GM23248 (cell line): ENCODE measurements around the gene SND1. TPM values are rescaled to one million over a fixed set of nuclear protein-coding genes. Genes with fewer than 3 reads are reported as not detected.
"Not testable (repeated sequence)": the region's sequence is repeated elsewhere in the genome, so short reads cannot be mapped to it uniquely, and the experiment has no call there.

ENCODE experiments used
- DNase-seq: peaks from one replicate; pipeline ENCODE4 v3.0.0-alpha.2; 2015
- H2AFZ ChIP-seq: fragments of 200-600 bp; sonication (generic); 2 replicates; pipeline ENCODE4 v1.6.1; 2016; ENCODE audit warnings: antibody characterized with exemption
- H3F3A ChIP-seq: fragments of 200-600 bp; sonication (generic); 2 replicates; pipeline ENCODE4 v1.6.1; 2016; ENCODE audit warnings: mild to moderate bottlenecking, antibody characterized with exemption, mixed run types; ENCODE audit not compliant: insufficient read depth
- H3K27ac ChIP-seq: fragments of 200-600 bp; sonication (generic); 2 replicates; pipeline ENCODE4 v1.5.1; 2016; ENCODE audit warnings: mild to moderate bottlenecking
- H3K27me3 ChIP-seq: fragments of 200-600 bp; sonication (generic); replicated peaks from 2 replicates; pipeline ENCODE4 v1.6.1; 2016; ENCODE audit warnings: mild to moderate bottlenecking; ENCODE audit not compliant: insufficient read depth
- H3K36me3 ChIP-seq: fragments of 200-600 bp; sonication (generic); 2 replicates; pipeline ENCODE4 v1.6.1; 2016; ENCODE audit warnings: low read depth, mild to moderate bottlenecking
- H3K4me1 ChIP-seq: fragments of 200-600 bp; sonication (generic); 2 replicates; pipeline ENCODE4 v1.6.1; 2016; ENCODE audit warnings: mild to moderate bottlenecking; ENCODE audit not compliant: insufficient read depth
- H3K4me2 ChIP-seq: fragments of 200-600 bp; sonication (generic); one replicate; pipeline ENCODE4 v1.6.1; 2016; ENCODE audit warnings: mild to moderate bottlenecking; ENCODE audit not compliant: unreplicated experiment
- H3K4me3 ChIP-seq: fragments of 200-600 bp; sonication (generic); 2 replicates; pipeline ENCODE4 v1.5.1; 2016; ENCODE audit warnings: mild to moderate bottlenecking
- H3K79me2 ChIP-seq: fragments of 200-600 bp; sonication (generic); 2 replicates; pipeline ENCODE4 v1.6.1; 2016; ENCODE audit warnings: mild to moderate bottlenecking; ENCODE audit not compliant: insufficient read depth
- H3K9ac ChIP-seq: fragments of 200-600 bp; sonication (generic); 2 replicates; pipeline ENCODE4 v1.6.1; 2016; ENCODE audit warnings: mild to moderate bottlenecking
- H3K9me2 ChIP-seq: fragments of 200-600 bp; sonication (generic); 2 replicates; pipeline ENCODE4 v1.6.1; 2016; ENCODE audit warnings: mixed run types, mild to moderate bottlenecking, moderate library complexity; ENCODE audit not compliant: insufficient read depth
- H3K9me3 ChIP-seq: fragments of 200-600 bp; sonication (generic); one replicate; pipeline ENCODE4 v1.6.1; 2017; ENCODE audit warnings: low read depth
- H4K20me1 ChIP-seq: fragments of 200-600 bp; sonication (generic); 2 replicates; pipeline ENCODE4 v1.6.0; 2016; ENCODE audit not compliant: insufficient read depth
- EZH2 ChIP-seq: fragments of 200-600 bp; sonication (generic); IDR thresholded peaks from 2 replicates; pipeline ENCODE4 v1.6.1; 2018; ENCODE audit warnings: antibody characterized with exemption, mild to moderate bottlenecking; ENCODE audit not compliant: insufficient read depth, poor library complexity, severe bottlenecking
- EZH2phosphoT487 ChIP-seq: fragments of 200-600 bp; sonication (generic); IDR thresholded peaks from 2 replicates; pipeline ENCODE4 v1.6.1; 2018; ENCODE audit warnings: antibody characterized with exemption, moderate library complexity, mild to moderate bottlenecking, low read depth; ENCODE audit not compliant: insufficient read depth
- WGBS, 2 experiments: methylation state at CpG; one replicate each; pipeline ENCODE4 v1.1.6; 2015 to 2017; ENCODE audit warnings: low lambda C conversion rate in 2 of 2, low coverage in 1 of 2; ENCODE audit errors: missing lambda C conversion rate in 2 of 2; 5-methylcytosine and 5-hydroxymethylcytosine counted together
- in situ Hi-C: fragments of 300-500 bp; cut with MboI; formaldehyde crosslinking; loops from 2 replicates; pipeline ENCODE4 v1.15.0; 2020
- polyA plus RNA-seq: library from polyadenylated mRNA; unstranded; fragments of >200 nt; fragmentation: Nextera tagmentation; extraction: Ambion mirVana; gene quantifications from 2 replicates; pipeline ENCODE4 v1.2.1, GENCODE V29; 2016
- total RNA-seq: library from RNA; depleted of rRNA; stranded (reverse); fragments of >200 nt; shearing (Covaris generic); gene quantifications from 2 replicates; pipeline ENCODE4 v1.2.3, GENCODE V29; 2014

Gene SND1
- total and polyA plus RNA-seq, 2 experiments from 2014 or later = 128 to 184 TPM

DNA sequence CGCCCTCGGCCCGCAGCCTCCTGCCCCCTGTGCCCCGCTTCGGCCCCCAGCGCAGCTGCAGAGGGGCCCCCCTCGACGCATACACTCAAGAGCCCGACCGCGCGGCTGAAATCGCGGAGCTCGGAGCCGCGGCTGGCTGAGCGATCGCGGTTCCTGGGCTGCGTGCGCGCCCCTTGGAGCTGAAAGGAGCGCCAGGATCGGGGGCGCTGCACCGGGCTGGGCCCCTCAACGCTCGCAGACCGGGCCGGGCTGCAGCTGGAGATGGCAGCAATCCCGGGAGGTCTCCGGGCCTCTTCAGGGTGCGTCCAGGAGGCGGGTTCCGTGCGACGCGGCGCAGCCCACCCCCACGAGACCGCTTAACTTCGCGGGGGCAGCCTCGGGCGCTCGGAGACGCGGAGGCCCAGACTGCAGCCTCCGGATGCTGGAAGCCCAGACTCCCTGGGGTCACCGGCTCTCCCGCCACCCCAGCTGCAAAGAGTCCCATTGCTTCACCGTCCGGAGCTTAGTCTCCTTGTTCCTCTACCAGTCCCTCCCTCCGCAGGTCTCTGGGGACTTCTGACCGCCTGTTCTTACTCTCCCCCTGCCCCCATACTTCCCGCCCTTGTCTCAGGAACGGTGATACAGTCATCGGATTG, 452.2 kb downstream of the SND1 start:
- peaks cover 4% of the 10 kb centered on the region; the same call in 1 of the 2 replicates for H3F3A ChIP-seq
- H2AFZ ChIP-seq = peak overlapping the region; percentile 55
- H3K27ac ChIP-seq = no peak overlapping the region
- peak; percentile 62 for DNase-seq
- peak overlapping the region; percentile 77 for H3K4me2 ChIP-seq
- in situ Hi-C loops = no loop called here
- TF ChIP-seq EZH2phosphoT487 (no peak), EZH2 (no peak)
- 5 to 6% methylated on average over 38 to 41 of the region's 59 CpGs for WGBS, 2 experiments
- peak overlapping the region; percentile 67 for H3K4me3 ChIP-seq
- H3K36me3 ChIP-seq = no peaks in the 10 kb centered on the region
- H3K9ac ChIP-seq = 0 out of 2 replicates have a peak overlapping the region, but pooled peaks have one; percentile 6
- H3K4me1 ChIP-seq = no peaks in the 10 kb centered on the region
- no peaks in the 10 kb centered on the region for H3K27me3 ChIP-seq
- no peaks in the 10 kb centered on the region for H4K20me1 ChIP-seq
- H3K79me2 ChIP-seq = no peaks in the 10 kb centered on the region
- no peaks in the 10 kb centered on the region for H3K9me3 ChIP-seq
- no peaks in the 10 kb centered on the region for H3K9me2 ChIP-seq

DNA sequence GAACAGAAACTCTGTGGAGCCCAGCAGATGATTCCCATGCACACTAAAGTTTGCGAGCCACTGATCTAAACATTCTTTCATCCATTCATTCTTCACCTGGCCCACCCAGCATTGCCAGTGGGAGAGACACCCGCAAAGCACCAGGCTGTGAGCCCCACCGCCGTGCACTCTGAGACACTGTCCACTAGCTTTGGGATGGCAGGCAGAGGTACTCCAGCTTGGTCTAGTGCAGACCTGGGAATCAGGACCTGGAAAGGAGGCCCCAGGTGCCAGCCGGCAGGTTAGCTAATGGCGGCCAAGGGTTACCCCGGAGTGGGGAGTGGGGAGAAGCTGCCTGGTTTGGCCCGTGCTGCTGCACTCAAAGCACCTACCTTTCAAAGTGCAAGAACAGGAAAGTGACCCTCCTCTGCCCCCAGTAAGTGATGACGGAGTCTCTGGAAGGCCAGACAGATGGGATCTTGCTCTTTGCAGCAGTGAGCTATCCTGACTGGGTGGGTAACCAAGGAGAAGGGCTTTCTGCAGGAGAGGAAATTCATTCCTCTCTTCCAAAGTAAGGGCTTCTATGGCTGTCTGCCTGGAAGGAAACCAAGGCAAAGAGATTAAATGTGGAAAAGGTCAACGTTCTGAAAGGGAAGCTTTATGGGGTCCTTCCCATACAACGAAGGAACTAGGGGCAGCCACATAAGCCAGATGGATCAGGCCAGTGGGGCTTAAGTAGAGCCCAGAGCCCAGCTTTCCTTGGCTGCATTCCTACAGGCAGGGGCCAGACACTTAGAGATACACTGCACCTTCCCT, 453.4 kb downstream of the SND1 start:
- Histone ChIP-seq H3K4me3 (no peak overlapping the region), H3K36me3 (no peaks in the 10 kb centered on the region), H3K27me3 (no peaks in the 10 kb centered on the region), H2AFZ (no peak overlapping the region), H3K9me2 (no peaks in the 10 kb centered on the region), H3K79me2 (no peaks in the 10 kb centered on the region), H3K9ac (no peak overlapping the region), H3F3A (no peaks in the 10 kb centered on the region), H4K20me1 (no peaks in the 10 kb centered on the region), H3K4me2 (no peak overlapping the region), H3K9me3 (no peaks in the 10 kb centered on the region), H3K27ac (no peak overlapping the region), H3K4me1 (no peaks in the 10 kb centered on the region)
- WGBS, 2 experiments = 78 to 83% methylated on average over 11 of the region's 11 CpGs
- in situ Hi-C loops = no loop called here
- TF ChIP-seq EZH2 (no peak), EZH2phosphoT487 (no peak)
- DNase-seq = no peak

DNA sequence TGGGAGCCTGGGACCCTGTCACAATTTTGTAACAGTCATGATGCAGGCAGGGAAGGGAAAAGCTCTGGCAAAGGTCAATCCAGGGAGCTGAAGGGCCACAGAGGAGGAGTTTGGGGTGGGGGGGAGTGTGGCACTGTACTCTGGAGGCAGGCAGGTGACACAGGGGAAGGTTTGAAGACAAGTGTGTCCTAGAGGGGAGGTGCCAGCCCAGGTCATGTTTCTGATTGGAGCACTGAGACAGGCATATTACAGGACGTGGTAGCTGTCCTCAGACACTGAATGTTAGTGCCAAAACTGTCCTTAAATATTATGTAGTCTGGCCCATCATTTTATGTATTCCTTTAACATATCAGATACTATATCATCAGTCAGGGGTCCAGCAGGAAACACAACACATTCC, 454.8 kb downstream of the SND1 start:
- no peaks in the 10 kb centered on the region for H3K9me3 ChIP-seq
- in situ Hi-C loops = no loop called here
- WGBS, 2 experiments = 7 to 8% methylated on average over 1 of the region's 1 CpG

GRCh38 chr7:128107516-128107915, 455.5 kb downstream of the SND1 start:
- H3K9me3 ChIP-seq, H3K9ac ChIP-seq, H3K27ac ChIP-seq, H2AFZ ChIP-seq, H3K4me1 ChIP-seq, H3F3A ChIP-seq, H3K4me2 ChIP-seq, DNase-seq, in situ Hi-C loops, H4K20me1 ChIP-seq, H3K9me2 ChIP-seq, H3K4me3 ChIP-seq, H3K79me2 ChIP-seq, H3K27me3 ChIP-seq, H3K36me3 ChIP-seq: not testable (repeated sequence)
- 33 to 58% methylated on average over 2 to 12 of the region's 12 CpGs for WGBS, 2 experiments

More for the DNA sequence above, 454.8 kb downstream of the SND1 start:
- no peak overlapping the region for H2AFZ ChIP-seq
- no peaks in the 10 kb centered on the region for H3K4me1 ChIP-seq
- no peak for TF ChIP-seq EZH2phosphoT487
- no peaks in the 10 kb centered on the region for H3K36me3 ChIP-seq
- H3K27me3 ChIP-seq = no peaks in the 10 kb centered on the region
- H3F3A ChIP-seq = no peaks in the 10 kb centered on the region
- H3K4me3 ChIP-seq = no peak overlapping the region
- no peak for DNase-seq
- no peak overlapping the region for H3K9ac ChIP-seq
- H4K20me1 ChIP-seq = no peaks in the 10 kb centered on the region
- no peak overlapping the region for H3K27ac ChIP-seq
- no peaks in the 10 kb centered on the region for H3K9me2 ChIP-seq
- no peaks in the 10 kb centered on the region for H3K79me2 ChIP-seq
- H3K4me2 ChIP-seq = no peak overlapping the region
